Activated naive CD4-positive, alpha-beta T cell (primary cell): ENCODE data around the gene CILP2.

Source experiments
- DNase-seq, 4 experiments: peaks; one replicate each; lab custom pipeline; 2025; lab: John Stamatoyannopoulos, UW

Gene CILP2

GRCh38 chr19:19567391-19567790, 29.3 kb downstream of the CILP2 start:
- DNase-seq: no peak

GRCh38 chr19:19568802-19569756, 31.0 kb downstream of the CILP2 start:
- no peak for DNase-seq

DNA sequence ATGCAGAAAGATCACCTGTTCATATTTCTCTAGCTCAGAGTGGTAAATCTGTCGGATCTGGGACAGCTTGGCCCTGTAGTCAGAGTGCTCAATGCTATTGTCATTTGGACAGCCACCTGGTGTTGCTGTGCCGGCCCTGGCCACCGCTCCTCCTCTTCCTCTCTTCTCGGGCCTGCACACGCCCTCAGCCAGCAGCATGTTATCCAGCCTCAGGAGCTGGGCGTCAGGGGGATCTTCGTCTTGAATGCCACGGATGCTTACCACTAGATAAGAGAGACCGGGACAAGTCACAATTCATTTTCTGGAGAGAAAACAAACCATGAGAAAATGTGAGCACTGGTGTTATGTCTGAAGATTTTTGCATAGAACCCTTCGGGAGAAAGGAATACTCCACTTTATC, 32.5 kb downstream of the CILP2 start:
- no peak for DNase-seq

DNA sequence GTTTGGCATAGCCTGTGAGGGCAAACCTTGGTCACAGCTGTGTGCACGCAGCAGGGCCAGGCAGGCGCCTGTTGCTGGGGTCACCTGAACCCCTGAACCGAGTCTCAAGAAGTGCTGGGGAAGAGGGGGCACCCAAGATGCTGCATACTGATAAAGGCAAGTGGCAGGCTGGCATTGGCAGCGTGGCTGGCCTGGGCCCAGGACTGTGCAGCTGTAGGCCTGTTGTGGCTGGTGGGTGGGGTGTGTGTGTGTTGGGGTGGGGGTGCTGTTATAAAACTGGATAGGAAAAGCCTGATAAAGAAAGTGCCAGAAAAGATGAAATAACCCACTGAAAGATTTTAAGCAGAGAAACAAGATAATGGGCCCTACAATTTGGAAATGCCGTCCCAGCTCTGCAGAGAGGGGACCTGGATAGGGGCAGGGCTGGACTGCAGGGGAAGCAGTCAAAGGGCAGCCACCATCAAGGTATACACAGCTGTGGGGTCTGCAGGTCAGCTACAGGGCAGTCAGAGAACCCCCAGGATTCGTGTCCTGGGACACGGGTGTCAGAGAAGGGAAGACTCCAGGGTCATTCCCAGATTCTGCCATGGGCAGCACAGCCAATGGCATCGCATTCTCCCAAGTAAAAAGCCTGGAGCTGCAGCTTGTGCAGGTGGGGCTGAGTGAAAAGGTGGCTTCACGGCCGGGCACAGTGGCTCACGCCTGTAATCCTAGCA, 33.2 kb downstream of the CILP2 start:
- DNase-seq: no peak

DNA sequence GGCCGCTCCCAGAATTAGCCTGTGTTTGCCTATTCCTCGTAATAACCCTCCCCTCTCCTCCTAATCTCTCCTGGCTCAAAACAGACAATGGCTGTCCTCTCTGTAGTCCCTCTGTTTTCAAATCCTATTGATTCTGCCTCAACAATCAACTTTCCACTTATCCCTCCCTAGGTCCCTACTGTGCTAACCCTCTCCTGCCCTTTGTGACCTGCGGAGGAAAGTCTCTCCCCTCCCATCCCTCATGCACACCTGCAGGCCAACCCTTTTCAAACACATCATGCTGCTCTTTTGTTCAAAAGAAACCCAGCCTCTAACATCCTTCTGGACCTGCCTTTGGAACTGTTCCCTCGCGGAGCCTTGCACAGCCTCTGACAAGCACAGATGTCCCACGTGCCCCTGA, 37.3 kb downstream of the CILP2 start:
- no peak for DNase-seq

- DNase-seq: no peak
Measured at GRCh38 chr19:19578252-19578651, 40.2 kb downstream of the CILP2 start.

- DNase-seq: no peak
Measured at GRCh38 chr19:19579533-19580361, 41.7 kb downstream of the CILP2 start.

DNA sequence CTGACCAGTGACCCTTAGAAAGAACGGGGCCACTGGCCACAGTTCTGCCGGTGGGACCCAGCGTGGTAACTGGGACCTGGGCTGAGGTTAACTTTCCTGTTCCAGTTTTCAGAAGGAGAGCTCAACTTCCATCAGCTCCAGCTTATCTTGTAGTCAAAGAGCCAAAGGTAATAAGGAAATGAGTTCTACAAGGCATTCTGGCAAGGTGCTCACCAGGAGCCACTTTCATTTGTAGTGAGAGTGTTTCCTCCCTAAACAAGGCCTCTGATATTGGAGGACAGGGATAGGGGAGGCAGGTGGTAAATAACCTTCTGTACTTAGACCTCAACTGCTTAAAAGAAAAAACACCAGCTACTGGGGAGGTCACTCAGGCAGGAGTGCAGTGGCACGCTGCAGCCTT, 42.4 kb downstream of the CILP2 start:
- DNase-seq: no peak

GRCh38 chr19:19581391-19581790, 43.3 kb downstream of the CILP2 start:
- DNase-seq: no peak

- DNase-seq: no peak
Measured at GRCh38 chr19:19582471-19582870, 44.4 kb downstream of the CILP2 start.

DNA sequence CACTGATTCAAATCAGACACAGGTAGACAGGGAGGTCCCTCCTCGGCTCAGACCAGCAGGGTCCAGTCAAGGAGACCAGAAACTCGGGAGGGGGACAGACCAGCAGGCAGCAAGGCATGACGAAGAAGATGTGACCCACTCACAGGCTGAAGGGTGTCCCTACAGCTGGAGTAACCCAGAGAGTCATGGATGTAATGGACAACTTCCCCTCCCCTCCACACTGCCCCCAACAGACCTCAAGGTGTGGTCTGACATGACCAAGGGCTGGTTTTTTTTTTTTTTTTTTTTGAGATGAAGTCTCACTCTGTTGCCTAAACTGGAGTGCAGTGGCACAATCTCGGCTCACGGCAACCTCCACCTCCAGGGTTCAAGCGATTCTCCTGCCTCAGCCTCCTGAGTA, 46.3 kb downstream of the CILP2 start:
- DNase-seq: no peak

- no peak for DNase-seq
Measured at GRCh38 chr19:19587771-19588170, 49.7 kb downstream of the CILP2 start.

DNA sequence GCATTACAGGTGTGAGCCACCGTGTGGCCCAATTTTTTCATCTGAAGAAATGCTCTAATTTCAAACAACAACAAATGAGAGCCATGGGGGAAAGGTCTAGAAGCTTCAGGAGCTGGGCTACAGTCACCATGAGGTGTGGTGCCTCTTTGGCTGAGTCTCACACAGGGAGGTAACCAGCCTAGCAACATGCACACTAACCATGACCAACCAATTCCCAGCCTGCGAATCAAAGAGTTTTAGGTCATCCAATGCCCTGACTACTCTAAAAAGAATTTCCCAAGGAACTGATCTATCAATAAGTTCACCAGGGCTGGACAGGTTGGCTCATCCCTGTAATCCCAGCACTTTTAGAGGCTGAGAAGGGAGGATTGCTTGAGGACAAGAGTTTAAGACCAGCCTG, 50.5 kb downstream of the CILP2 start:
- DNase-seq: no peak

GRCh38 chr19:19591133-19591825, 53.2 kb downstream of the CILP2 start:
- no peak for DNase-seq

- no peak for DNase-seq
Measured at GRCh38 chr19:19592690-19593089, 54.6 kb downstream of the CILP2 start.

DNA sequence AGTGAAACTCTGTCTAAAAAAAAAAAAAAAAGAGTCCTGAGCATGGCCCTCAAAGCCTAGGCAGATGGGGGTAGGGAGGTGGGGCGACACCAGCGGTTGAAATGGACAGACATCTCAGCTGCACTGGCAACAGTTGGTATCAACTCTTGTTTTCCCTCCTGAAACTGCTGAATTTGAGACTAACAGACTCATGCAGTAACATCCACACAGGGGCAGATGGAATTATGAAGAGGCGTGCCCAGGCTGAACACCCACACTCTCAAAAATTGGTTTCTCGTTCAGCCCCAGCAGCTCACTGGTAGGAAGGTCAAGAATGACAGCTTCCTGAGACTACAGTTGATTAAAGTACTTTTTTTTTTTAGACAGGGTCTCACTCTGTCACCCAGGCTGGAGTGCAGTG, 56.3 kb downstream of the CILP2 start:
- DNase-seq: no peak

DNA sequence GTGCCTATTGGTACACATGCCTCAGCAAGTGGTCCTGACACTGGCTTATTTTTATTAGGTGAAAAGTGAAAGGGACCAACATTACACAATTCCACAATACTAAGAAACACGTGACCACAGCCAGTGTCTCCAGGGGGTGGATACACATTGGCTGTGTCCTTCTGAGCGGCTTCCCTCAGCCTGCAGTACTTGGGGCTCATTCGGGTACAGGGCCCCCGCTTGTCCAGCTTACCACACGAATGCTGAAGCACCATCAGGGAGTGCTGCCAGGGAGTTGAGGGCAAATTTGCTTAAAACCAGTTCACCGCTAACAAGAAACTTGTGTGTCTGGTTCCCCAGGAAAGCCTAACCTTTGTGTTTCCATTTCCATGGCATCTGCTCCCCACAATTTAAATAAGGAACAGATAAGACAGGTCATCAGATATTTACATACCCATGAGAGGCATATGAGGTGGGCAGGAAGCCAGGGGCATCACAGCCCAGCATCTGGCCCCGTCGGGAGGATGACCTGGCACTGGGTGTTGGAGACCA, 57.2 kb downstream of the CILP2 start:
- no peak for DNase-seq
